Measurements from ENCODE around the gene SIMC1.

SIMC1 gene

GRCh38 chr5:176365351-176366231, 127.4 kb downstream of the SIMC1 start, which contains the start of gene ARL10:
Gene ARL10 (plus strand): TSS chr5:176365487. CDS start chr5:176365564, 77 bp downstream.
- peak; percentile 44 to 51 for DNase-seq

GRCh38 chr5:176366232-176366894, 128.1 kb downstream of the SIMC1 start:
- DNase-seq = no peak

GRCh38 chr5:176368726-176369125, 130.5 kb downstream of the SIMC1 start:
- DNase-seq = no peak

- no peak for DNase-seq
These were observed 131.9 kb downstream of the SIMC1 start for GRCh38 chr5:176369934-176370711.

GRCh38 chr5:176371621-176372539, 133.7 kb downstream of the SIMC1 start:
- no peak for DNase-seq

- DNase-seq = no peak
These were observed 135.0 kb downstream of the SIMC1 start for GRCh38 chr5:176373100-176373818.

- DNase-seq = no peak
These were observed 141.7 kb downstream of the SIMC1 start for GRCh38 chr5:176379881-176380280.

- DNase-seq = no peak
These were observed 143.2 kb downstream of the SIMC1 start for GRCh38 chr5:176381423-176381822.

GRCh38 chr5:176381979-176382378, 143.8 kb downstream of the SIMC1 start:
- no peak for DNase-seq

- no peak for DNase-seq
These were observed 144.5 kb downstream of the SIMC1 start for GRCh38 chr5:176382721-176383120.

GRCh38 chr5:176383248-176383905, 145.2 kb downstream of the SIMC1 start:
- DNase-seq = no peak

- no peak for DNase-seq
These were observed 145.7 kb downstream of the SIMC1 start for GRCh38 chr5:176383961-176384360.

- no peak for DNase-seq
These were observed 146.2 kb downstream of the SIMC1 start for GRCh38 chr5:176384366-176384930.

- no peak for DNase-seq
These were observed 146.8 kb downstream of the SIMC1 start for GRCh38 chr5:176384991-176385390.

GRCh38 chr5:176386491-176386890, 148.3 kb downstream of the SIMC1 start:
- no peak for DNase-seq

- DNase-seq = no peak
These were observed 149.2 kb downstream of the SIMC1 start for GRCh38 chr5:176387384-176387925.

GRCh38 chr5:176388003-176388443, 149.8 kb downstream of the SIMC1 start:
- peak in 1 of 2 experiments; percentile 15 for DNase-seq

- peak; percentile 100 for DNase-seq
These were observed 150.4 kb downstream of the SIMC1 start, which contains the start of the genes HIGD2A and NOP16 for GRCh38 chr5:176388444-176389134. Gene HIGD2A (plus strand): TSS chr5:176388751. CDS start chr5:176388820, 69 bp downstream. Gene NOP16 (minus strand): TSS chr5:176388598. CDS start chr5:176388539, 59 bp downstream.
